ENCODE measurements around the gene ZNF385A.
"Not testable (repeated sequence)": the region's sequence is repeated elsewhere in the genome, so short reads cannot be mapped to it uniquely, and the experiment has no call there.

ZNF385A gene

GRCh38 chr12:54325442-54326109 is 59.0 kb downstream of the ZNF385A start:
- CTCF ChIA-PET = interaction anchor here (0.6 to 2.2 kb wide), 21 partner anchors 8 to 125 kb away, joined by 3 to 21 read pairs (median 4); no protein-coding TSS in a partner anchor

GRCh38 chr12:54324617-54325441 is 59.7 kb downstream of the ZNF385A start, which contains the start of gene COPZ1:
COPZ1 (plus strand) TSS chr12:54325131; CDS start chr12:54325164, 33 bp downstream.
- ChIA-PET POLR2A (interaction anchor here (0.6 to 2.9 kb wide), 18 partner anchors 10 to 109 kb away, joined by 3 to 42 read pairs (median 4); partner anchors contain the start of genes CBX5 and HNRNPA1), CTCF (interaction anchor here (0.6 to 2.2 kb wide), 24 partner anchors 9 to 124 kb away, joined by 3 to 21 read pairs (median 4); no protein-coding TSS in a partner anchor)
- DNase-seq (ENCODE audit: extremely low spot score) = peak; percentile 91
- peak; percentile 80 for TF ChIP-seq ELF4 (IDR thresholded peaks at IDR 0.05)
- TF ChIP-seq PKNOX1 (IDR thresholded peaks at IDR 0.05) = peak; percentile 98
- TF ChIP-seq FOXA1 (IDR thresholded peaks at IDR 0.05) = no peak
- TF ChIP-seq HDGF (IDR thresholded peaks at IDR 0.05; ENCODE audit: borderline replicate concordance) = no peak
- peak; percentile 30 for TF ChIP-seq L3MBTL2 (conservative IDR thresholded peaks at IDR 0.05)
- TF ChIP-seq NFRKB (IDR thresholded peaks at IDR 0.05) = peak; percentile 96

More at GRCh38 chr12:54325442-54326109, 59.0 kb downstream of the ZNF385A start:
- TF ChIP-seq L3MBTL2 (conservative IDR thresholded peaks at IDR 0.05) = peak; percentile 52
- peak; percentile 77 for TF ChIP-seq ZNF384 (IDR thresholded peaks at IDR 0.05)
- DNase-seq (ENCODE audit: extremely low spot score) = not testable (repeated sequence)
- POLR2A ChIA-PET = interaction anchor here (0.6 to 2.9 kb wide), 14 partner anchors 9 to 110 kb away, joined by 3 to 42 read pairs (median 4); partner anchors contain the start of genes CBX5 and HNRNPA1

DNA sequence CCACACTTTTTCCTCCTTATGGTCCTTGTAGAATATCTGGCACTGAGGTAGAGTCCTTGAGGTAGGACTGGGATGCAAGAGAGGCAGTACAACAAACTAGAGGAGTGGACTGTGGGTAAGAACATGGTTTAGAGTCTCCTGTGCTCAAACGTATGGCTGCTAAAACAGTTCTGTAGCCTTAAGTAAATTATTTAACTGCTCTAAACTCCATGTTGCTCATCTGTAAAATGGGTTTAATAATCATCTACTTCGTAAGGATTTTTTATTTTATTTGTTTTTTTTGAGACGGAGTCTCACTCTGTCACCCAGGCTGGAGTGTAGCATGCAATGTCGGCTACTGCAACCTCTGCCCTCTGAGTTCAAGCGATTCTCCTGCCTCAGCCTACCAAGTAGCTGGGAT is 63.2 kb downstream of the ZNF385A start:
- ChIA-PET POLR2A (interaction anchor here (0.6 kb wide), 1 partner anchor 270 kb away, joined by 3 read pairs; no protein-coding TSS in a partner anchor), CTCF (interaction anchor here (0.6 kb wide), 1 partner anchor 343 kb away, joined by 4 read pairs; no protein-coding TSS in a partner anchor)
- no peak for DNase-seq (ENCODE audit: extremely low spot score)
- TF ChIP-seq L3MBTL2 (conservative IDR thresholded peaks at IDR 0.05) (no peak), FOXK2 (IDR thresholded peaks at IDR 0.05) (no peak), HDGF (IDR thresholded peaks at IDR 0.05; ENCODE audit: borderline replicate concordance) (no peak), FOXM1 (IDR thresholded peaks at IDR 0.05; ENCODE audit: borderline replicate concordance) (no peak), CTBP1 (IDR thresholded peaks at IDR 0.05; ENCODE audit: borderline replicate concordance) (no peak), BHLHE40 (IDR thresholded peaks at IDR 0.05; ENCODE audit: borderline replicate concordance) (no peak), SP1 (IDR thresholded peaks at IDR 0.05) (no peak), TARDBP (IDR thresholded peaks at IDR 0.05) (no peak), FOXA1 (IDR thresholded peaks at IDR 0.05) (no peak), NFRKB (IDR thresholded peaks at IDR 0.05) (no peak), PKNOX1 (IDR thresholded peaks at IDR 0.05) (no peak), ZNF384 (IDR thresholded peaks at IDR 0.05) (no peak)

Data from HEK293T (cell line).